ENCODE data around the gene TYRP1.
"Not testable (repeated sequence)": the region's sequence is repeated elsewhere in the genome, so short reads cannot be mapped to it uniquely, and the experiment has no call there.

The TYRP1 gene

DNA sequence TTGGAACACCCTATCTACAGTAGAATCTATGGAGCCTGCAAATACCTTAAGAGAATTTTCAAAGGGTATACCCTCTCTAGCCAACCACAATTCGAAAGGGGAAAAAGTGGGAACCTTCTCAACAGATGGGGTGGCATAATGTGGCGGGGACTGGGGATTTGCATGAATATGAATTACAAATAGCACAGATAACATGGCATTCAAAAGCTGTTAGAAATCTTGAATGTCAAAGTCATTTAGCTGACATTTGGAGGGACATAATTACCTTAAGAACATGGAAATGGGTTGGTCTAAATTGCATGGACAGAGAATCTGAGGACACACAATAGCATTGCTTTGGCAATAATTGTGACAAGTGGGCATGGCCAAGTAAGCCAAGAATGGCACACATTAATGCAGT, 23.2 kb upstream of the TYRP1 start:
- in situ Hi-C loops (cut with HindIII; ENCODE audit: low sequenced_read_pairs), result no loop called here
- TF ChIP-seq, protein P1, sequence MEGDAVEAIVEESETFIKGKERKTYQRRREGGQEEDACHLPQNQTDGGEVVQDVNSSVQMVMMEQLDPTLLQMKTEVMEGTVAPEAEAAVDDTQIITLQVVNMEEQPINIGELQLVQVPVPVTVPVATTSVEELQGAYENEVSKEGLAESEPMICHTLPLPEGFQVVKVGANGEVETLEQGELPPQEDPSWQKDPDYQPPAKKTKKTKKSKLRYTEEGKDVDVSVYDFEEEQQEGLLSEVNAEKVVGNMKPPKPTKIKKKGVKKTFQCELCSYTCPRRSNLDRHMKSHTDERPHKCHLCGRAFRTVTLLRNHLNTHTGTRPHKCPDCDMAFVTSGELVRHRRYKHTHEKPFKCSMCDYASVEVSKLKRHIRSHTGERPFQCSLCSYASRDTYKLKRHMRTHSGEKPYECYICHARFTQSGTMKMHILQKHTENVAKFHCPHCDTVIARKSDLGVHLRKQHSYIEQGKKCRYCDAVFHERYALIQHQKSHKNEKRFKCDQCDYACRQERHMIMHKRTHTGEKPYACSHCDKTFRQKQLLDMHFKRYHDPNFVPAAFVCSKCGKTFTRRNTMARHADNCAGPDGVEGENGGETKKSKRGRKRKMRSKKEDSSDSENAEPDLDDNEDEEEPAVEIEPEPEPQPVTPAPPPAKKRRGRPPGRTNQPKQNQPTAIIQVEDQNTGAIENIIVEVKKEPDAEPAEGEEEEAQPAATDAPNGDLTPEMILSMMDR (IDR thresholded peaks at IDR 0.05; ENCODE audit: low read depth, low read length, missing control alignments), result no peak
- no peak for DNase-seq (ENCODE audit: low read depth)
- no peak overlapping the region for H3K4me3 ChIP-seq (ENCODE audit: low read depth, low read length)

DNA sequence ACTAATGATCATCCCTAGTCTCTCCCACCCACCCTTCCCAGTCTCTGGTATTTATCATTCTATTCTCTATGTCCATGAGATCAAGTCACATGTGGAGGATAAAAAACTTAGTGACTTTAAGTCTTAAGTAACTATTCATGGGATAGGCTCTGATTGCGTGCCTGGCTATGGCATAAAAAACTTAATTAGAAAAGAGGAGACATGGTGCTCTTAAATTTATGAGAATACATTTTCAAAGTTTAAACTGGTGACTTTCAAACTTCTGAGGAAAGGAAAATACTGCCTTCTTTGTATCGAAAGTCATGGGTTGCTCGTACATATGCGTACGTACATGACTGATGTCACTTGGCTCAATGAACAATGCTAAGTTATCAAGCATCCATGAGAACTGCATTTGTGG, 18.2 kb upstream of the TYRP1 start:
- H3K4me3 ChIP-seq (ENCODE audit: low read depth, low read length), result no peak overlapping the region
- TF ChIP-seq, protein P1 (IDR thresholded peaks at IDR 0.05; ENCODE audit: low read depth, low read length, missing control alignments), result no peak
- no peak for DNase-seq (ENCODE audit: low read depth)
- in situ Hi-C loops (cut with HindIII; ENCODE audit: low sequenced_read_pairs), result no loop called here

DNA sequence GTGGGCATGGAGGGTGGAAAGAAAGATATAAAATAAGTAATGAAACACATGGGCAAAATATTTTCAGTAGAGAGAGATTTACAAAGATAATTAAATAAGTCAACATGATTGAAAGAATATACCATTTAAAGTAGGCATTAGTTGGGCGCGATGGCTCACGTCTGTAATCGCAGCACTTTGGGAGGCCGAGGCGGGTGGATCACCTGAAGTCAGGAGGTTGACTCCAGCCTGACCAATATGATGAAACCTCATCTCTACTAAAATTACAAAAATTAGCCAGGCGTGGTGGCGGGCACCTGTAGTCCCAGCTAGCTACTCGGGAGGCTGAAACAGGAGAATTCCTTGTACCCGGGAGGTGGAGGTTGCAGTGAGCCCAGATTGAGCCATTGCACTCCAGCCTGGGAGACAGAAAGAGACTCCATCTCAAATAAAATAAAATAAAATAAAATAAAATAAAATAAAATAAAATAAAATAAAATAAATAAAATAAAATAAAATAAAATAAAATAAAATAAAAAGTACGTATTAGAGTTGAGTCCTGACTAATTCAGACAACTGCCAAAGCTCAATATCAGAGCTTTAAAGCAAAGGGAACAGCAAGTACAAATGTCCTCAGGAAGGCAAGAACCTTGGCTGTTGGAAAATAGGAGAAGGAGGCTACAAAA, 15.6 kb upstream of the TYRP1 start:
- in situ Hi-C loops (cut with HindIII; ENCODE audit: low sequenced_read_pairs); DNase-seq (ENCODE audit: low read depth); H3K4me3 ChIP-seq (ENCODE audit: low read depth, low read length): not testable (repeated sequence)

DNA sequence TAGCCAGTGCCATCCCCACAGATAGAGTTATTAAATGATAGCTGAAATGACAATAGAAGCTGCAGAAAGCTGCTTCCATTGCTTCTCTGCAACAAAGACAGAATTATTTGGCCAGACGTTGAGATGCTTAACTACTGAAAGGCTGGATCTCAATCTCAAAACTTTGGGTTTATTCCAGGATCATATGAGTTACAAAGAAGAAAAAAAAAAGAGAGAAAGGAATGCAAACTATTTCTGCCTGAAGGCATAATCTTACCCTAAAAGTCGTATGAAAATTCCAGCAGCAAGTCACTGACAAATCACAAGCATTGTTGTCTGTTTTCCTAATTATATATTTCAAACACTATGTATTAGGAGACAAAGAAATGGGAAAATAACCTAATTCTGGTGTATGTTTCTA, 12.8 kb upstream of the TYRP1 start:
- TF ChIP-seq, protein P1 (IDR thresholded peaks at IDR 0.05; ENCODE audit: low read depth, low read length, missing control alignments), result no peak
- DNase-seq (ENCODE audit: low read depth), result peak; percentile 60
- no peak overlapping the region for H3K4me3 ChIP-seq (ENCODE audit: low read depth, low read length)
- in situ Hi-C loops (cut with HindIII; ENCODE audit: low sequenced_read_pairs), result no loop called here

DNA sequence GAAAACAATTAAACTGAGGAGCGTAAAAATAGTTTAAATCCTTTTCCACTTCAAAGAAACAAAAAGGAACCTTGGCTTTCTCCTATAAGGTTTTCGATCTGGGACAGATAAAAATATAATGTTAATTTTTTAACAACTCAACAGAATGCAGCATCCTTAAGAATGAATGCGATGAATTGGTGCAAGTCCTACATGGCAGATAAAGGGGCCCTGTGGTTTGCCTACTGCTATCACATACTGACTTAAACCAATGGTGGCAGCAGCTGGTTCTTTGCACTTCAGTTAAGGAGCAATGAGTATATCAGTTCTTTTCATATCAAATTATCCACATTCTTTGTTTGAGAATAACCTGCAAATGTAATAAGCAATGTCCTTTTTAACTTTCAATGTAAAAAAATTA, 12.4 kb upstream of the TYRP1 start:
- TF ChIP-seq, protein P1 (IDR thresholded peaks at IDR 0.05; ENCODE audit: low read depth, low read length, missing control alignments), result no peak
- in situ Hi-C loops (cut with HindIII; ENCODE audit: low sequenced_read_pairs), result no loop called here
- DNase-seq (ENCODE audit: low read depth), result no peak
- H3K4me3 ChIP-seq (ENCODE audit: low read depth, low read length), result no peak overlapping the region

DNA sequence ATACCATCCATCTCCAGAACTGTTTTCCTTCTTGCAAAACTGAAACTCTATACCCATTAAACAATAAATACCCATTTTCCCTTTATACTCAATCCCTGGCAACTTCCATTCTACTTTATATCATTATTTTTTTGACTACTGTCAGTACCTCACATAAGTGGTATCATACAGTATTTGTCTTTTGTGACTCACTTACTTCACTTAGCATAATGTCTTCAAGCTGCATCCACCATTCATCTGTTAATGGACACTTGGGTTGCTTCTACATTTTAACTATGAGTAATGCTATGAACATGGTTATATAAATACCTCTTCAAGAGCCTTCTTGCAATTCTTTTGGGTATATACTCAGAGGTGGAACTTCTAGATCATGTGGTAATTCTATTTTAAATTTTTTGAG, 11.6 kb upstream of the TYRP1 start:
- in situ Hi-C loops (cut with HindIII; ENCODE audit: low sequenced_read_pairs), result no loop called here
- no peak overlapping the region for H3K4me3 ChIP-seq (ENCODE audit: low read depth, low read length)
- TF ChIP-seq, protein P1 (IDR thresholded peaks at IDR 0.05; ENCODE audit: low read depth, low read length, missing control alignments), result no peak
- DNase-seq (ENCODE audit: low read depth), result no peak

DNA sequence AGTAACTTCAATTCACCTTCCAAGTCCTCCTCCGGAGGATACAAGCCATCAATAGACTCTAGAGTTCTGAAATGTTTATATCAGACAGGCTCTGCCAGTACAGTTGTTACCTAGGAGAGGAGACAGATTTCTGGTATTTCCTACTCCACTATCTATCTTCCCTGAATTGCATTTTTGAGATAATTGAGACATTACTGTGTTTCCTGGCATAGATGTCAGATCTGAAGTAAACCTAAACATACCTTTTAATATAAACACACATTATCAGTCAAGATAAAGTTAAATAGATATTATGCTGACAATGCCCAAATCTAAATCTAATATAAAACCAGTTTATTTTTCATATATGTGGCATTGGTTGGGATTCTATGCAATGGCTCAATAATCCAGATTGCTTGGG, 8.2 kb upstream of the TYRP1 start:
- H3K4me3 ChIP-seq (ENCODE audit: low read depth, low read length), result no peak overlapping the region
- TF ChIP-seq, protein P1 (IDR thresholded peaks at IDR 0.05; ENCODE audit: low read depth, low read length, missing control alignments), result no peak
- DNase-seq (ENCODE audit: low read depth), result no peak
- in situ Hi-C loops (cut with HindIII; ENCODE audit: low sequenced_read_pairs), result no loop called here

Measured in astrocyte of the cerebellum (primary cell).